K562 (cell line): ENCODE data around the gene SBDS. TPM values are rescaled to one million over a fixed set of nuclear protein-coding genes. Genes with fewer than 3 reads are reported as not detected.

ENCODE experiments used
- ATAC-seq: fragments of 200-7000 bp; cut with Tn5 transposase; 3 replicates; pipeline ENCODE4 v1.9.1; 2020; ENCODE audit warnings: moderate library complexity
- BruUV-seq: library from RNA; stranded (reverse); fragments of 400-500 nt; replicated peaks from 2 replicates; lab custom pipeline; 2021; lab: Mats Ljungman, UMichigan
- CTCF ChIA-PET: fragments of 300-600 bp; formaldehyde crosslinking; extraction: SDS; loops from one replicate; lab custom pipeline; 2021; ENCODE audit warnings: low intra/inter-chr PET ratio; lab: Yijun Ruan, JAX
- POLR2A ChIA-PET: fragments of 300-600, 350-650 bp; sonication (Branson Sonifier 250); formaldehyde crosslinking; extraction: SDS; loops from one replicate; lab custom pipeline; 2021; ENCODE audit warnings: antibody characterized with exemption, inconsistent platforms; lab: Yijun Ruan, JAX
- DNase-seq, 4 experiments: peaks; one replicate each; pipeline versions ENCODE4 v3.0.0 to v3.0.0-alpha.2; 2011 to 2018; ENCODE audit warnings: low spot score in 3 of 4, mixed read lengths in 3 of 4; ENCODE audit errors: extremely low read depth in 1 of 4
- FAIRE-seq: peaks from 2 replicates; lab custom pipeline; 2011; peaks lifted over from hg19 to GRCh38; lab: Jason Lieb, UNC
- H2AFZ ChIP-seq: 2 replicates; pipeline ENCODE4 v1.6.0; 2011; ENCODE audit warnings: low read depth, low read length, control low read depth, inconsistent platforms
- H3K27ac ChIP-seq: fragments of 200-600 bp; 3 replicates; pipeline ENCODE4 v1.8.0; 2011; ENCODE audit warnings: low read depth, mild to moderate bottlenecking, control low read depth, inconsistent platforms, low read length, moderate library complexity, mixed read lengths; ENCODE audit errors: extremely low read depth
- H3K27me3 ChIP-seq, 2 experiments: fragments of 300-600 bp in 1 of 2; 2 replicates in 1 of 2; 3 replicates in 1 of 2; pipeline versions ENCODE4 v1.6.0 to v1.8.0; 2011; ENCODE audit warnings: inconsistent platforms in 2 of 2, low read length in 2 of 2, mild to moderate bottlenecking in 1 of 2, mixed read lengths in 1 of 2, moderate library complexity in 1 of 2; ENCODE audit not compliant: control insufficient read depth in 2 of 2, insufficient read depth in 2 of 2
- H3K36me3 ChIP-seq: fragments of 300-600 bp; 3 replicates; pipeline ENCODE4 v1.8.0; 2011; ENCODE audit warnings: mild to moderate bottlenecking, low read length, inconsistent platforms; ENCODE audit not compliant: control insufficient read depth, insufficient read depth
- H3K4me1 ChIP-seq, 2 experiments: fragments of 200-600 bp in 1 of 2; replicated peaks in 1 of 2; 2 replicates in 1 of 2; 3 replicates in 1 of 2; pipeline versions ENCODE4 v1.5.1 to v1.8.0; 2011; ENCODE audit warnings: inconsistent platforms in 2 of 2, low read length in 2 of 2, mild to moderate bottlenecking in 1 of 2, mixed read lengths in 1 of 2, moderate library complexity in 1 of 2; ENCODE audit not compliant: control insufficient read depth in 2 of 2, insufficient read depth in 2 of 2
- H3K4me2 ChIP-seq: 2 replicates; pipeline ENCODE4 v1.6.1; 2011; ENCODE audit warnings: low read length, control low read depth, inconsistent platforms, mixed read lengths; ENCODE audit not compliant: insufficient read depth
- H3K4me3 ChIP-seq: fragments of 200-600 bp; sonication (generic), shearing (Covaris generic); 2 replicates; pipeline ENCODE4 v1.5.1; 2016; ENCODE audit warnings: control low read depth, inconsistent platforms
- H3K79me2 ChIP-seq: fragments of 200-600 bp; 3 replicates; pipeline ENCODE4 v1.8.0; 2011; ENCODE audit warnings: low read length, inconsistent platforms; ENCODE audit not compliant: control insufficient read depth, insufficient read depth
- H3K9ac ChIP-seq, 2 experiments: 2 replicates each; pipeline versions ENCODE4 v1.6.0 to v1.6.1; 2011; ENCODE audit warnings: low read depth in 2 of 2, low read length in 2 of 2, control low read depth in 1 of 2, inconsistent platforms in 1 of 2, mild to moderate bottlenecking in 1 of 2, mixed read lengths in 1 of 2; ENCODE audit not compliant: insufficient read depth in 1 of 2
- H3K9me1 ChIP-seq: one replicate; pipeline ENCODE4 v1.6.0; 2011; ENCODE audit warnings: inconsistent platforms, mild to moderate bottlenecking, low read length, moderate library complexity; ENCODE audit not compliant: control insufficient read depth, insufficient read depth
- H3K9me3 ChIP-seq: replicated peaks from 2 replicates; pipeline ENCODE4 v1.5.1; 2011; ENCODE audit warnings: low read depth, low read length, inconsistent platforms; ENCODE audit not compliant: control insufficient read depth, insufficient read depth
- H4K20me1 ChIP-seq: replicated peaks from 2 replicates; pipeline ENCODE4 v1.6.1; 2011; ENCODE audit warnings: low read length, inconsistent platforms, mixed read lengths; ENCODE audit not compliant: control insufficient read depth, insufficient read depth
- ATF1 ChIP-seq, 2 experiments: fragments of 450-650 bp in 1 of 2; IDR thresholded peaks; 2 replicates each; pipeline ENCODE4 v1.6.1; 2016; ENCODE audit warnings: missing compliant biosample characterization in 1 of 2, missing genetic modification characterization in 1 of 2
- C11orf30 ChIP-seq: fragments of 450-650 bp; IDR thresholded peaks from 2 replicates; pipeline ENCODE4 v1.6.1; 2016; ENCODE audit warnings: low read depth, mild to moderate bottlenecking
- EP300 ChIP-seq: IDR thresholded peaks from 2 replicates; pipeline ENCODE4 v1.6.1; 2012; ENCODE audit warnings: low read length, improper control_type of control experiment
- EP400 ChIP-seq: fragments of 450-650 bp; IDR thresholded peaks from 2 replicates; pipeline ENCODE4 v1.6.1; 2017; ENCODE audit warnings: antibody characterized with exemption, mild to moderate bottlenecking, moderate library complexity
- HDGF ChIP-seq: fragments of 450-650 bp; IDR thresholded peaks from 2 replicates; pipeline ENCODE4 v1.6.1; 2016
- NBN ChIP-seq: fragments of 450-650 bp; IDR thresholded peaks from 2 replicates; pipeline ENCODE4 v1.6.1; 2016; ENCODE audit warnings: low read depth, mild to moderate bottlenecking
- NR3C1 ChIP-seq: sonication (generic); formaldehyde crosslinking; IDR thresholded peaks from 2 replicates; pipeline ENCODE4 v1.8.1; 2022; ENCODE audit warnings: missing genetic modification reagents
- RNF2 ChIP-seq: sonication (generic); IDR thresholded peaks from 2 replicates; pipeline ENCODE4 v1.6.1; 2016
- SAFB2 ChIP-seq: fragments of 200-400 bp; formaldehyde crosslinking; IDR thresholded peaks from 2 replicates; pipeline ENCODE4 v1.6.1; 2018; ENCODE audit warnings: borderline replicate concordance, low read length, low read depth, moderate library complexity; ENCODE audit not compliant: severe bottlenecking
- SREBF2 ChIP-seq: sonication (generic); formaldehyde crosslinking; IDR thresholded peaks from 2 replicates; pipeline ENCODE4 v1.4.0; 2020; ENCODE audit warnings: mild to moderate bottlenecking, missing genetic modification reagents
- ZC3H11A ChIP-seq: IDR thresholded peaks from 2 replicates; pipeline ENCODE4 v1.6.1; 2012; ENCODE audit warnings: low read depth, low read length, improper control_type of control experiment
- ZNF239 ChIP-seq: fragments of 250-450 bp; sonication (Bioruptor Pico); IDR thresholded peaks from 2 replicates; pipeline ENCODE4 v1.4.0; 2020; ENCODE audit warnings: mild to moderate bottlenecking
- ZNF395 ChIP-seq: fragments of 200-800 bp; sonication (Bioruptor generic); IDR thresholded peaks from 2 replicates; pipeline ENCODE4 v1.6.1; 2017; ENCODE audit warnings: missing genetic modification characterization, missing compliant biosample characterization
- ZNF512 ChIP-seq: IDR thresholded peaks from 2 replicates; pipeline ENCODE4 v1.6.1; 2016; ENCODE audit warnings: missing genetic modification characterization, missing compliant biosample characterization
- WGBS: fragments of 100-300 bp; shearing (Covaris generic); methylation state at CpG from one replicate; pipeline ENCODE4 v1.1.6; 2016; ENCODE audit warnings: low coverage, mixed read lengths; ENCODE audit not compliant: insufficient coverage; ENCODE audit errors: missing lambda C conversion rate; 5-methylcytosine and 5-hydroxymethylcytosine counted together
- in situ Hi-C: fragments of 300-500 bp; cut with MboI; formaldehyde crosslinking; loops from 4 replicates; pipeline ENCODE4 v1.15.0; 2018; ENCODE audit warnings: inconsistent platforms, mixed read lengths
- intact Hi-C: fragments of 100-400 bp; cut with micrococcal nuclease; formaldehyde crosslinking; loops from 2 replicates; pipeline ENCODE4 v1.14.2; 2022
- polyA plus RNA-seq, 8 experiments: library from polyadenylated mRNA; depleted of rRNA in 4 of 8; stranded (reverse) in 5 of 8; unstranded in 3 of 8; fragments of >200 nt; fragmentation: Nextera tagmentation in 2 of 8; fragmentation: Illumina TruSeq in 1 of 8; extraction: Ambion mirVana in 2 of 8; extraction: Trizol in 1 of 8; gene quantifications; 2 replicates each; pipeline versions ENCODE4 v1.2.1 to v1.2.3, GENCODE V29; 2011 to 2014; ENCODE audit warnings: inconsistent platforms in 1 of 8, missing spikeins in 1 of 8
- total RNA-seq, 7 experiments: library from RNA; depleted of rRNA in 6 of 7; stranded (reverse); fragments of >200 nt in 6 of 7; fragmentation: Illumina TruSeq in 2 of 7; extraction: Trizol in 2 of 7; gene quantifications; 2 replicates each; pipeline versions ENCODE4 v1.2.1 to v1.2.3, GENCODE V29; 2011 to 2021; ENCODE audit warnings: low replicate concordance in 1 of 7
- TF ChIP-seq, protein P1 (sequence below): fragments of 250-450 bp; sonication (Bioruptor Pico); IDR thresholded peaks from 2 replicates; pipeline ENCODE4 v1.8.0; 2021; ENCODE audit warnings: moderate library complexity, mild to moderate bottlenecking, inconsistent platforms
- TF ChIP-seq, protein P2 (sequence below): sonication (generic); formaldehyde crosslinking; IDR thresholded peaks from 2 replicates; pipeline ENCODE4 v1.8.0; 2022; ENCODE audit warnings: mild to moderate bottlenecking, missing genetic modification reagents
- TF ChIP-seq, protein P3 (sequence below): sonication (generic); formaldehyde crosslinking; IDR thresholded peaks from 2 replicates; pipeline ENCODE4 v1.8.0; 2022; ENCODE audit warnings: missing genetic modification reagents, mild to moderate bottlenecking, moderate library complexity, borderline replicate concordance

Gene SBDS
- total and polyA plus RNA-seq, 9 of the 15 experiments (the other 6 are each of a cell fraction or from before 2014, with no cell fraction given) = 105 to 174 (median 117) TPM

- no peaks in the 10 kb centered on the region for H4K20me1 ChIP-seq
- H3K9ac ChIP-seq = no peak overlapping the region
- no peaks in the 10 kb centered on the region for H3K9me3 ChIP-seq
- intact Hi-C loops = no loop called here
- H3K4me3 ChIP-seq = no peak overlapping the region
- peaks cover 88% of the 10 kb centered on the region for H3K36me3 ChIP-seq
- DNase-seq (no peak), FAIRE-seq (no peak), ATAC-seq (no peak)
- in situ Hi-C loops = no loop called here
- H3K9me1 ChIP-seq = peaks cover 3% of the 10 kb centered on the region
- H3K4me2 ChIP-seq = no peak overlapping the region
- no peak overlapping the region for H2AFZ ChIP-seq
- no peaks in the 10 kb centered on the region for H3K27me3 ChIP-seq
- CTCF ChIA-PET = no interaction called here
- H3K4me1 ChIP-seq = peaks cover 0 to 4% of the 10 kb centered on the region in 2 experiments; a peak in 1 of 5 replicates
- BruUV-seq = no TSS peak
- POLR2A ChIA-PET = interaction anchor here (0.9 to 1.3 kb wide), 3 partner anchors 10 to 15 kb away, joined by 3 to 7 read pairs (median 6); no protein-coding TSS in a partner anchor
- WGBS = 96% methylated on average over 19 of the region's 19 CpGs
- no peaks in the 10 kb centered on the region for H3K79me2 ChIP-seq
- no peak overlapping the region for H3K27ac ChIP-seq
- no peak for TF ChIP-seq ZNF512 (tag)
- no peak for TF ChIP-seq ZNF395
- no peak for TF ChIP-seq NBN
- no peak for TF ChIP-seq ZNF239 (CRISPR knock-in tag)
- TF ChIP-seq EP300 = no peak
- TF ChIP-seq RNF2 = no peak
- TF ChIP-seq NR3C1 (CRISPR knock-in tag) = no peak
- TF ChIP-seq SREBF2 = no peak
- no peak for TF ChIP-seq ZC3H11A
- TF ChIP-seq, protein P1, sequence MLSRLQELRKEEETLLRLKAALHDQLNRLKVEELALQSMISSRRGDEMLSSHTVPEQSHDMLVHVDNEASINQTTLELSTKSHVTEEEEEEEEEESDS (CRISPR knock-in tag) = no peak
- no peak for TF ChIP-seq HDGF
- TF ChIP-seq C11orf30 = no peak
- TF ChIP-seq SAFB2 = no peak
- no peak for TF ChIP-seq EP400
- TF ChIP-seq ATF1 (CRISPR knock-in tag; IDR thresholded peaks at IDR 0.05) = no peak
- no peak for TF ChIP-seq ATF1 (tag; IDR thresholded peaks at IDR 0.05)
- TF ChIP-seq, protein P2, sequence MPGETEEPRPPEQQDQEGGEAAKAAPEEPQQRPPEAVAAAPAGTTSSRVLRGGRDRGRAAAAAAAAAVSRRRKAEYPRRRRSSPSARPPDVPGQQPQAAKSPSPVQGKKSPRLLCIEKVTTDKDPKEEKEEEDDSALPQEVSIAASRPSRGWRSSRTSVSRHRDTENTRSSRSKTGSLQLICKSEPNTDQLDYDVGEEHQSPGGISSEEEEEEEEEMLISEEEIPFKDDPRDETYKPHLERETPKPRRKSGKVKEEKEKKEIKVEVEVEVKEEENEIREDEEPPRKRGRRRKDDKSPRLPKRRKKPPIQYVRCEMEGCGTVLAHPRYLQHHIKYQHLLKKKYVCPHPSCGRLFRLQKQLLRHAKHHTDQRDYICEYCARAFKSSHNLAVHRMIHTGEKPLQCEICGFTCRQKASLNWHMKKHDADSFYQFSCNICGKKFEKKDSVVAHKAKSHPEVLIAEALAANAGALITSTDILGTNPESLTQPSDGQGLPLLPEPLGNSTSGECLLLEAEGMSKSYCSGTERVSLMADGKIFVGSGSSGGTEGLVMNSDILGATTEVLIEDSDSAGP = no peak
- TF ChIP-seq, protein P3, sequence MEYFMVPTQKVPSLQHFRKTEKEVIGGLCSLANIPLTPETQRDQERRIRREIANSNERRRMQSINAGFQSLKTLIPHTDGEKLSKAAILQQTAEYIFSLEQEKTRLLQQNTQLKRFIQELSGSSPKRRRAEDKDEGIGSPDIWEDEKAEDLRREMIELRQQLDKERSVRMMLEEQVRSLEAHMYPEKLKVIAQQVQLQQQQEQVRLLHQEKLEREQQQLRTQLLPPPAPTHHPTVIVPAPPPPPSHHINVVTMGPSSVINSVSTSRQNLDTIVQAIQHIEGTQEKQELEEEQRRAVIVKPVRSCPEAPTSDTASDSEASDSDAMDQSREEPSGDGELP (CRISPR knock-in tag) = no peak
These were observed 46.8 kb downstream of the SBDS start for GRCh38 chr7:66948480-66949109.
